Stimulated activated CD4-positive, alpha-beta T cell treated with anti-CD3 and anti-CD28 coated beads, Interleukin-15, amount 100 ng/mL, for 1 hour (primary cell): ENCODE measurements around the gene NTF4.

Experiments used
- DNase-seq, 2 donors: peaks; one replicate each; pipeline ENCODE4 v3.0.0-alpha.2; 2020; ENCODE audit warnings: low read depth in 1 of 2, low spot score in 1 of 2

The NTF4 gene, protein sequence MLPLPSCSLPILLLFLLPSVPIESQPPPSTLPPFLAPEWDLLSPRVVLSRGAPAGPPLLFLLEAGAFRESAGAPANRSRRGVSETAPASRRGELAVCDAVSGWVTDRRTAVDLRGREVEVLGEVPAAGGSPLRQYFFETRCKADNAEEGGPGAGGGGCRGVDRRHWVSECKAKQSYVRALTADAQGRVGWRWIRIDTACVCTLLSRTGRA

DNA sequence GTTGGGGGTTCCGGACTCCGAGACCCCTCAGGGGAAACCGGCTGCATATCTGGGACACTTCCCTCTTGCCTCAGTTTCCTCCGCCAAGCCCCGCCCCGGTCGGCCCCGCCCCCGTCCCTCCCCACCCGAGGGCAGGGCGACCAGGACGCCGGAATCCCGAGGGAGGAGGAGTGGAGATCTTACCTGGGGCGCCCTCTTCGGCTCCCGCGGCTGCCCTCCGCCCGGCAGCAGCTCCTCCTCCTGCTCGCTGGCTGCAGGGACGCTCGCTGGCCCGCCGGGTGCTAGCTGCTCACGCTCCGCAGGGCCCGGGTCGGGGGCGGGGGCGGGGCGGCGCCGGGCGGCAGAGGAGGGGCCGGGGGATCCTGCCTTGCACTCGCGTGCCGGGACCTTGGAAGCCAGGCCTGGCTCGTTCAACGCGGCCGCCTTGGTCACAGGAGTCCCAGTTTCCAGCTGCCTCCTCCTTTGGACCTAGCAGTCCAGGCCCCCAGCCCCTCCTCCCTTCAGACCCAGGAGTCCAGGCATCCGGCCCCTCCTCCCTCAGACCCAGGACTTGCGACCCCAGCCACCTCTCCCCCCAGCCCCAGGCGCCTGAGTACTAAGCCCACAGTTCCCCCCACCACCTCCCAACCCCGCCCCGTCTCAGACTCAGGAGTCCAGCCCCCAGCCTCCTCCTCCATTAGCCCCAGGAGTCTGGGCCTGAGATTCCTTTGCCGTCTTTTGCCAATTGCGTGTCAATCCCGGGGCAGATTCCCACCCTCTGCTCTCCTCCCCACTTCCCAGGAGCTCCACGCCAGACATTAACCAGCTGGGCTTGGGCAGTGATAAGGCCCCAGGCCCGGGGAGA is at the start of gene NTF4:
TSS of gene NTF4 (minus strand) at position 51 of the 844 bp plus-strand sequence. CDS start 2,821 bp downstream, outside the sequence.
- no peak for DNase-seq

DNA sequence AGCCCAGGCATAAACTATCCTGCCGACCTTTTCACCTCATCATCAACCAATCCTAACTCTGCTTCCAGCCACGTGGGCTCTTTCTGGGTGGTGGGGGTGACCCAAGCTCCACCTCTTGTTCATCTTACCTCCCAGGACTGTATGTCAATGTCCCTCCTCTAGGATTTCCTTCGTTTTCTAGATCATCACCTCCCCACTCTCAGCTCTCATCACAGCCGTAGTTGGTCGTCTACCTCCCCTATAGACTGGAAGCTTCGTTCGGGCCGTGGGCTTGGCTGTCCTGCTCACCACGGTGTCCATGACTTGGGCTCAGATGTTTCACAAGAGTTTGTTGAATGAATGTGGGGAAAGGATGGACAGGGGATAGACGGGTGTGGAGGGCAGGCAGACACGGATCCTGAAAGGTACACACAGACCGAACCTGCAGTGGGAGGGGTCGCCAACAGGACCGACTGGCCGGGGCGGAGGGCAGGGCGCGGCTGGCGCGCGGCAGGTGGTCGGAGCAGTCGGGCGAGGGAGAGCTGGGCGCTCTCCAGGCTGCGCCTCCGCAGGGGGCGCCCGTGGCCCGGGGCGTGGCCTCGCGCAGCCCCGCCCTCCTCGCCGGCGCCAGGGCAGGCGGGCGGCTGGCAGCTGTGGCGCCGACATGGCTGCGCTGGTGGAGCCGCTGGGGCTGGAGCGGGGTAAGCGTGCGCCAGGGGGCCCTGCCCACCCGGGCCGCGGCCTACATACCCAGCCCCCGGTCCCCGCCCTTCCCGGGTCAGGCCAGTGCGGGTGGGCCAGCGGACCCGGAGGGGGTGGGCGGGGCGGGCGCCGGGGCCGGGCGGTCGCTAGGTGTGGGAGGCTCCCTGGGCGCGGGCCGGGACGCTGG is 49.4 kb upstream of the NTF4 start, which contains the start of gene LIN7B:
TSS of gene LIN7B (plus strand) at position 609 of the 868 bp plus-strand sequence. CDS start at position 644, 35 bp downstream.
- DNase-seq = peak; percentile 66 to 72

DNA sequence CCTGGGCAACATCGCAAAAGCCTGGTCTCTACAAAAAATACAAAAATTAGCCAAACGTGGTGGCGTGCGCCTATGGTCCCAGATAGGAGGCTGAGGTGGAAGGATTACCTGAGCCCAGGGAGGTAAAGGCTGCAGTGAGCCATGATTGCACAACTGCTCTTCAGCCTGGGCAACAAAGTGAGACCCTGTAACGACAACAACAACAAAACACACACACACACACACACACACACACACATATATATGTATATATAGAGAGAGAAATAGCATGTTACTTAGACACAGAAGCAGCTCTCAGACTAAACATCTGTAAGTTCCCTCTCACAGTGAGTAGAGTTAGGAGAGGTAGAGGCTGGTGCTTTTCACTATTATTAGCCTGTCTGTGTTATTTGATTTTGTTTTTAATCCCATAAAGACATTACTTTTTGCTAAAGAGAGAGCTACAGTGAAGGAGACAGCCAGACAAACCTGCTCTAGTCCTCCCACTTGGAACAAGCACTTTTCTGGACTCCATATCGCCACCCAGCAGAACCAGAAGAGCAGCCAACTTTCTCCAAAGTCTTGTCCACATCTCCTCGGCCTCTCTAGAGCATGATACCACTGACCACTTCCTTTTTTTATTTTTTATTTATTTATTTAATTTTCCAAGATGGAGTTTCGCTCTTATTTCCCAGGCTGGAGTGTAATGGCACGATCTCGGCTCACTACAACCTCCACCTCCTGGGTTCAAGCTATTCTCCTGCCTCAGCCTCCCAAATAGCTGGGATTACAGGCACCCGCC is 46.8 kb upstream of the NTF4 start:
- no peak for DNase-seq

DNA sequence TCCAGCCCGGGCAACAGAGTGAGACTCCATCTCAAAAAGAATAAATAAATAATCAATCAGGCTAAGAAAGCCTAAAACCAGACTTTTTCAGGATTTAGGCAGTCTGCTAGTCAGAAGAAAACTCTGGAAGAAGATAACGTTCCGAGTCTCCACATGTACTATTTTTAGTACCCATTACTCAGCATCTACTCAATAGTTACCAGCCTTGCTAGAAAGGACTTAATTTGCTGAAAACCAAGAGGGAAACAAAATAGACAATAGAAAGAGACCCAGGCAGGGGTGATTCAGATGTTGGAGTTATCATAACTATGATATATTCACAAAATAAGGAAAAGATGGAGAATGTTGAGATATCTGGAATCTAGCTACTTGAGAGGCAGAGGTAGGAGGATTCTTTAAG is 45.9 kb upstream of the NTF4 start:
- no peak for DNase-seq

DNA sequence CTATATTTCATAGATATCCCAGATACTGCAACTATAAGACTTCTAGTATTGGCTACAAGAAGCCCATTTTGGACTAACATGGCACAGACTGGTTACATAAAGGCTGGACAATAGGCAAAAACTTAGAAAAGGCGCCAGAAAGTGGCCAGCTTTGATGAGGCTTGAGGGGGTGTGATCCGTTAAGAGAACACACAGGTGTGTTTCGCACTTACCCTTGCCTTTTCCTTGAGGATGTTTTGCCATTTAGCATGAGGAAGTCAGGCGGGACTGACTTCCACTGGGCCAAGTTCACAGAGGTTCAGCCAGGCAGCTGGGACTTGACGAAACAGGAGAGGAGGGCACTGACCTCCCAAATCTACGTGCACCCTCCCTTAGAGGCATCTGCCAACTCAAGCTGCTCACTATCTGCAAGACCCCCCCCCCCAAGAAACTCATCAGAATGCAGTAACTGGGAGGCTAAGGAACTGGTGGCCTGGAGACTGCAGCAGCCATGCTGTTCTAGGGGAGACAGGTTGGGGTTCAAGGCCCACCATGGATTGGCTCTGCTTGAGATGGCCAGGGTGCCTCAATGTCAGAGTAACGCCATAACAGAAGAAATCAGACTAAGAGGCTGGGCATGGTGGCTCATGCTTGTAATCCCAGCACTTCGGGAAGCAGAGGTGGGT is 45.1 kb upstream of the NTF4 start:
- DNase-seq = no peak

DNA sequence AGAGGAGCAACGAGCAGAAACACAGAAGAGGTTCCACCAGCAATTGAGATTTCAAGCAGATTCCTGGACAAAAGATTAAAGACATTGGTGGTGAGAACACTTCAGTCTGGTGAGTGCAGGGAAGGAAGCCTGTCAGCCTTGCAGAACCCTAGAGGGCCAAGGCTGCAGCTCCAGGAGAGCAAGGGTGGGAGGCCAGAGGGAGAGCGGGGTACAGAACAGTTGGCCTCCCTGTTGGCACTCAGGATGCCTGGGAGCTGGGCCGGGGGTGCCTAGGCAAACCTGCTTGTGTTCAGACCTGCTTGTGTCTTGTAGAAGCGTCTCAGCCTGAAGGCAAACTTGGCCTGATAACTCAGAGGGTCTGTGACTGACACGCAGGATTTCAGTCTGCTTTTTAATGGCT is 44.4 kb upstream of the NTF4 start:
- no peak for DNase-seq

DNA sequence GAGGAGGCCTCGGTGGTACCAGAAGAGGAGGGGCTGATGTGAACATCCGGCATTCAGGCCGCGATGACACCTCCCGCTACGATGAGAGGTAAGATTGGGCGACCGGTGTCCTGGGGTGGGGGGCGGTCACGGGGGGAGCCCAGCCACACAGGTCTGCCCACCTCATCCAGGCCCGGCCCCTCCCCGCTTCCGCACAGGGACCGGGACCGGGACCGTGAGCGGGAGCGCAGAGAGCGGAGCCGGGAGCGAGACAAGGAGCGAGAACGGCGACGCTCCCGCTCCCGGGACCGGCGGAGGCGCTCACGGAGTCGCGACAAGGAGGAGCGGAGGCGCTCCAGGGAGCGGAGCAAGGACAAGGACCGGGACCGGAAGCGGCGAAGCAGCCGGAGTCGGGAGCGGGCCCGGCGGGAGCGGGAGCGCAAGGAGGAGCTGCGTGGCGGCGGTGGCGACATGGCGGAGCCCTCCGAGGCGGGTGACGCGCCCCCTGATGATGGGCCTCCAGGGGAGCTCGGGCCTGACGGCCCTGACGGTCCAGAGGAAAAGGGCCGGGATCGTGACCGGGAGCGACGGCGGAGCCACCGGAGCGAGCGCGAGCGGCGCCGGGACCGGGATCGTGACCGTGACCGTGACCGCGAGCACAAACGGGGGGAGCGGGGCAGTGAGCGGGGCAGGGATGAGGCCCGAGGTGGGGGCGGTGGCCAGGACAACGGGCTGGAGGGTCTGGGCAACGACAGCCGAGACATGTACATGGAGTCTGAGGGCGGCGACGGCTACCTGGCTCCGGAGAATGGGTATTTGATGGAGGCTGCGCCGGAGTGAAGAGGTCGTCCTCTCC is 43.2 kb upstream of the NTF4 start:
- DNase-seq = no peak

DNA sequence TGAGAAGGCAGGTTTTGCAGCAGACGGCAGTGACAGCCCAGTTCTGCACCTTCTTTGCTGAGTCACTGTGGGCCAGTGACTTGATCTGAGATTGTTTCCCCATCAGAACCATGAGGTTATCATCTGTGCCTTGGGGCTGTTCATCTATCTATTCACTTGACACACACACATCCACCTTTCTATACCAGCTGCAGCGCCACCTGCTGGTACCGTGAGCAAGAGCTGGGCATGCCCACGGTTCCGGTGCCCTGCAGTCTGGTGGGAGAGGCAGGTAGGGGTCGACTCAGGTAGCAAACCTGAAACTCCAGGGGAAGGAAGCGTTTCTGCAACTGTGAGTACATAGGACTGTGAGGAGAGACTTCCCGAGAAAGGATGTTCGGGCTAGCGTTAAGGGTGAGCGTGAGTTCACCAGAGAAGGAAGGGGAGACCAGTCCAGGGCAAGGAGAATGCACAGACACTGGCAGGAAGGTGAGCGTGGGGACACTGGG is 42.1 kb upstream of the NTF4 start:
- DNase-seq = peak in 1 of 2 donors; percentile 60

DNA sequence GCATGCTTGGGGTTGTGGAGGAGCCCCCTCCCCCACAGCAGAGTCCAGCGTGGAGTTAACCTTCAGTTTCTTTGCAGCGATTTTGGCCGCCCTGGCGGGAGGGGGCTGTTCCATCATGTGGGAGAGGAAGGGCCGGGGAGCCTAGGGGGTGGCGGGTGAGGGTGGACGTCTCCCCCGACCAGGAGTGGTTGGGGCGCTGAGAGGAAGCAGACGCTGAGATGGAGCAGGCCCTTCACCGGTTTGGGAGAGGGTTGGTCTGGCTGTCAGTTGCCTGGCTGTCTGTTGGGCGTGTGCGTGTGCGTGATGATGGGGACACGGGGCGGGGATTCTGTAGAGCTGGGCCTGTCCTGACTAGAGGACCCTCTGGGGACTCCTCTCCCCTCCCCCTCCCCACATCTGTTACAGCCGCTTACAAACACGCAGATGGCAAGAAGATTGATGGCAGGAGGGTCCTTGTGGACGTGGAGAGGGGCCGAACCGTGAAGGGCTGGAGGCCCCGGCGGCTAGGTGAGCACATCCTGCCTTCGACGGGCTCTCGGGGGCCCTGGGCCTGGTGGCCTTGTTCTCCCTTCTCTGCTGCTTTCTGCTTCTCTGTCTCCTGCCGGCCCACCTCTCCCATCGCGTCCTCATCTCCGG is 39.7 kb upstream of the NTF4 start:
- DNase-seq = no peak

DNA sequence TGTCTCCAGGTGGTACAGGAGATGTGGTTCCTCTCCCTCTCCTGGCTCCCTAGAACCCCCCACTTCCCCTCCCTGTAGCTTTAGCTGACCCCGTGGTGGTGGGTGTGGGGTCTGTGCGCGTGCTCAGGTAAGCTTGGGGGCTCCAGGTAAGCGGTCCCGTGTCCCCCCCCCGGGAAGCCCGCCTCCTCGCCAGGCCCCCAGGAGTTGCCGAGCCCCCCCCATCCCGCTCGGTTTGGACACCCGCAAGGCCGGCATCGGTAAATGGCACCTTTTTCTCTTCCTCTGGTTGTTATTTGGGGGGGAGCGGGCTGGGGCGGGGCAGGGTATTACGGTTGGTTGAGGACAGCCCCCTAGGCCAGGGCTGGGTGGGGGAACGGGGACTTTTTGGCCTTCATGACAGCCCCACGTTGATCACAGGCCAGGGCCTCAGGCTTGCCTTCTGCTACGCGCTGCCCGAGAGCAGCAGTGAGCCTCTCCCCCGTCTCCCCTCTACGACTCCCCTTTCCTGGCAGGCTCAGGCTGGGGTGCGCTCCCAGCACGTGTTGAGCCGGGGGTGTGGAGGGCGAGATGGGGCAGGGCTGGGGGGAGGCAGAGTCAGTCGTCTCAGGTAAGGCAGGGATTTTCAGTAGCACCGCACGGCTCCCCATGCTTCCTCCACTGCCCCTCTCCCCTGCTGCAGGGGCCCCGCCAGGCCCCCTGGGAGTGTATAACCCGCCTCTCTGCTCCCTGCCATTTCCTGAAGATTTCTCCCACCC is 38.9 kb upstream of the NTF4 start:
- no peak for DNase-seq

DNA sequence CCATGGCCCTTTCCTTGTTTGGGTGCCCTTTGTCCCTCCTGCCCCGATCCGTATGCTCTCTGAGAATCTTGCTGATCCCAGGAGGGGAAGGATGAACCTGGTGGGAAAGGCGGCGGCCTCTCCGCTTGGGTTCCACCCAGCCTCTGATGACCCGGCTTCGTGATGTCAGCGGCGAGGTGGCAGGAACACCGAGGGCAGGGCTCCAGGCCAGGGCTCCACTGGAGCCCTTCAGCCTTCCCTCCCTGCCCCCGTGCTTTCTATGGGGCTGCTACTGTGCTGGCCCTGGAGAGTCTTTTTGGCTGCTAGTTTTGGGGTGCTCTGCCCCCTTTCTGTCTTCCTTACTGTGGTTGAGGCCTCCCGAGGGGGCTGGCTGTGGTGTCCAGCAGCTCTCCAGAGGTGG is 37.7 kb upstream of the NTF4 start:
- DNase-seq = no peak

DNA sequence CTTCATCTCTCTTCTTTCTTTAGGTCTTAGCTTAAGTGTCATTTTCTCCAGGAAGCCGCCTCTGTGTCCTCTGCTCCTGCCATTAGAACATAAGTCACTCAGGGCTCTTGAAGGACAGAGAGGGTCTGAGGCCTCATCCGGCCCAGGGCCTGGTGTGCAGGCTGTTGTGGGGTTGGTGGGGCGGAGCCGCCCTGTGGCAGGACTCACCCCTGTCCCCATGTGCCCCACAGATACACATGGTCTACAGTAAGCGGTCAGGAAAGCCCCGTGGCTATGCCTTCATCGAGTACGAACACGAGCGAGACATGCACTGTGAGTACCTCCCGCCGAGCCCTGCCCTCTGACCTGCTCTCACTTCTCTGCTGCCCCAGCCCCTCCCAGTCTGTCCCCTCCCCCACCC is 36.5 kb upstream of the NTF4 start:
- no peak for DNase-seq

DNA sequence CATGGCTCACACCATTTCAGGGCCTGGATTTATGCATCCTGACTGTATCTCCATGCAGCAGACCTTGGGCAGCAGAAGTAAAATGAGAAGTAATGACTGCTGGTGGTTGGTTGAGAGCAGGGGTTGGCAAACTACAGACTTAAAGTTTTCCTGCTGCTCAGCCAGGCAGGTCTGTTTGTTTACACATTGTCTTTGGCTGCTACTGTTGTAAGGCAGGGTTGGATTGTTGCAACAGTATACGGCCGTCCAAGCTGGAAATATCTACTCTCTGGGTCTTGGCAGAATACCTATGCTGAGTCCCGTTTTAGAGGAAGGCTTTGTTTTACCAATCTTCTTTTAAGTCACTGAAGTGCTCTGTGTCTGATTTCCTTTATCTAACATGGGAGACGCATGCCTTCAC is 34.2 kb upstream of the NTF4 start:
- DNase-seq = no peak

DNA sequence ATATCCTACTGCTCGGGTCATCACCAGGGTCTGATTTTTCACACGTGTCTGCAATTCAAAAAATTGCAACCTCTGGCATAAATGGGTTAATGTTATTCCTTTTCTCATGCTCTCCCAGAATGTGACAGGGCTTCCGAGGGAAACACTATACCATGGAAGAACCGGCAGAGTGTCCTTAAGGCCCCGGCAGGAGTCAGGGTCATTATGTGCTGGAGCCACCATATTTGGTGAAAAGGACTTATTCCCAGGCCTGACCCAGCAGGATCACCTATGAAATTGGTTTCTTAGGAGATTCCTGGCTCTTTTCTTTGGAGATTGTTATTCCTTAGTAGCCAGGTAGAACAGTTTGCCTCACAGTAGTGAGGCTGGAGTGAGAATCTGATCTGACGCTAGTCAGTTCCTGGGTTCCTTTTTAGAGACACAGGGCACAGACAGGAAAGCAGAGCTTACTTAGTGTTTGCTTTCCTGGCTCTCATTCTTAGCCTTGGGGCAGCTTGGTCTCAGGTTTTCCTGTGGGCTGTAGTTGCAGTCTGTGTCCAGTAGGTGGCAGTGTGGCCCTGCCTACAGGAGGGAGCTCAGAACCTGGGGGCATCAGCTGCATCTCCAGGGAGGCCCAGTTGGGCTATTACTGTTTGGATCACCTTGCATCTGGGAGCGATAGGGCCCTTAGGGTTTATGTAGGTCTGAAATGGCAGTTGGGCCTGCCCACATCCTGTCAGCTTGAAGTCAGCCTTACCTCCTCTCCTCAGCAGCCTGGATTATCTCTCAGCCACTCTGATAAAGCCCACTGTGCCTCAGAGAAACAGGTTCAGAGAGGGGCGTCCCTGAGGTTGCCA is 33.1 kb upstream of the NTF4 start:
- DNase-seq = peak; percentile 53 to 54

DNA sequence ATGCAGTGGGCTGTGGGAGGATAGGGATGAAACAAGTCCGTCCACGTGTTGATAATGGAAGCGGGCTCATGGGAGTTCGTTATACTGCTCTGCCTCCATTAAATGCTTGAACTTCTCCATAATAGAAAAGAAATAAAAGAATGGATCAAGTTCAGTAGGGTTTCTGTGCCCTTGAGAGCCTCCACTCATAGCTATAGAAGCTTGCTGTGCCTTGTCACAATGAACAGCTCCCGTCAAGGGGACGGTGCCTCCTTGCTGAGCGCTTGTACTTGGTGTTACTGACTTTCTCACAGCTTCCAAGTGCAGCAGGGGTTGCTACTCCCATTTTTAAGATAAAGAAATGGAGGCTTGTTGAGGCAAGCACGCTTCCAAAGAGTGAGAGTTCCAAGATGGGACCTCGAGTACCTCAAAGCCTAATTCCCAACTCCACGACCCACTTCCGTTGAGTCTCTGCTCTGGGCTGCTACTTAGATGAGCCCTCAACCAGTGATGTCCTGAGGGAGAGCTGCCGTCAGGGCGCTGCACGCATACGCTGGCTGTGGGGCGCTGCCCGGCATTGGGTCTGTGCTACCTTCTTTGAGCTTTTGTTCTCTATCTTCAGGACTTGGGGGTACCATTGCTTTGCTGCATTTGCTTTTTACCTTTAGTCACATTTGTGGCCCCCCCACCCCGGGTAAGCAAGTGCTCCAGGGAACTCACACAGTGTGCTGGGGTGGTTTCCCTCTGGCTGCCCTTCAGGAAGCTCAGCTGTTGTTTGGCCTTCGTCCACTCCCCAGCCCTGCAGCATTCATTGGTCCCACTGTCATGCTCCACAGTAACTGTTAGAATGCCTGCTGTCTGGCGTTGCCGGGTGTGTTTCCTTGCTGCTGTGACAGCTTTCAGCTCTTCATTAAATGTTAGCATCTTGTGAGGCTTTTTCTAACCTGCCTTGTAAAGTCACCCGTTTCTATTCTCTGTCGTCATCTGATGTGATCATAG is 30.2 kb upstream of the NTF4 start:
- no peak for DNase-seq

DNA sequence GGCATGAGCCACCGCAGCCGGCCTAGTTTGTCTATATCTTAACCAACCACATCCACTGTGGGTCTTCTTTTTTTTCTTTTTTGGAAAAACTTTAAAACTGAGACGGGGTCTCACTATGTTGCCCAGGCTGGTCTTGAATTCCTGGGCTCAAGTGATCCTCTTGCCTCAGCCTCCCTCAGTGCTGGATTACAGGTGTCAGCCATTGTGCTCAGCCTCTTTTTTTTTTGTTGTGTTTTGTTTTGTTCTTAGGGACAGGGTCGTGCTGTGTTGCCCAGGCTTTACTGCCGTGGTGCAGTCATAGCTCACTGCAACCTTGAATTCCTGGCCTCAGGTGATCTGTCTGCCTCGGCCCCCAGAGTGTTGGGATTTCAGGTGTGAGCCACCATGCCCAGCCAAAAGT is 28.1 kb upstream of the NTF4 start:
- DNase-seq = no peak
